ENCODE data around the gene ANXA1.

GRCh38 chr9:73166468-73166867 lies 14.8 kb downstream of the ANXA1 start:
- TF ChIP-seq ELF4 (CRISPR knock-in tag; IDR thresholded peaks at IDR 0.05; ENCODE audit: low read depth) (no peak), ESRRA (CRISPR knock-in tag; IDR thresholded peaks at IDR 0.05; ENCODE audit: borderline replicate concordance) (no peak), E2F1 (CRISPR knock-in tag; IDR thresholded peaks at IDR 0.05) (no peak), SP1 (CRISPR knock-in tag; conservative IDR thresholded peaks at IDR 0.05) (no peak), ATF3 (CRISPR knock-in tag; conservative IDR thresholded peaks at IDR 0.05) (no peak), CTCF (IDR thresholded peaks at IDR 0.05) (no peak), USF2 (CRISPR knock-in tag; IDR thresholded peaks at IDR 0.05) (no peak), CBFB (CRISPR knock-in tag; IDR thresholded peaks at IDR 0.05; ENCODE audit: low read depth) (no peak), ZNF121 (CRISPR knock-in tag; IDR thresholded peaks at IDR 0.05) (no peak), FOXP4 (CRISPR knock-in tag; IDR thresholded peaks at IDR 0.05) (no peak)
